ENCODE measurements around the gene HCFC1.
"Not testable (repeated sequence)": the region's sequence is repeated elsewhere in the genome, so short reads cannot be mapped to it uniquely, and the experiment has no call there.

Gene HCFC1

DNA sequence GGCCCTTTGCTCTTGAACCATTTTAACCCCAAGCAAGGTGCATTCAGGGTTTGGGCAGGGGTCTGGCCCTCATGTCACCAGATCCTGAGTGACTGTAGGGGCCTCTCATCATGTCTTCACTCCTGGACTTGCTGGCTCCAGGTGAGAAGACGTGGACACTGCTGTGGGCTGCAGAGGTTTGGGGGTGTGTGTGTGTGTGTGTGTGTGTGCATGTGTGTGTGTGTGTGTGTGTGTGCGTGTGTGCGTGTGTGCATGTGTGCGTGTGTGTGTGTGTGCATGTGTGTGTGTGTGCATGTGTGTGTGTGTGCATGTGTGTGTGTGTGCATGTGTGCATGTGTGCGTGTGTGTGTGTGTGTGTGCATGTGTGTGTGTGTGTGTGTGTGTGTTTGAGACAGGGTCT is 22.8 kb upstream of the HCFC1 start:
- H3K4me3 Mint-ChIP-seq; H3K9me3 Mint-ChIP-seq; H3K27ac Mint-ChIP-seq; H3K27me3 Mint-ChIP-seq; intact Hi-C loops (cut with micrococcal nuclease); H3K36me3 Mint-ChIP-seq (ENCODE audit: low read depth): not testable (repeated sequence)
- H3K4me1 Mint-ChIP-seq (ENCODE audit: low read depth), result peaks cover 12% of the 10 kb centered on the region

DNA sequence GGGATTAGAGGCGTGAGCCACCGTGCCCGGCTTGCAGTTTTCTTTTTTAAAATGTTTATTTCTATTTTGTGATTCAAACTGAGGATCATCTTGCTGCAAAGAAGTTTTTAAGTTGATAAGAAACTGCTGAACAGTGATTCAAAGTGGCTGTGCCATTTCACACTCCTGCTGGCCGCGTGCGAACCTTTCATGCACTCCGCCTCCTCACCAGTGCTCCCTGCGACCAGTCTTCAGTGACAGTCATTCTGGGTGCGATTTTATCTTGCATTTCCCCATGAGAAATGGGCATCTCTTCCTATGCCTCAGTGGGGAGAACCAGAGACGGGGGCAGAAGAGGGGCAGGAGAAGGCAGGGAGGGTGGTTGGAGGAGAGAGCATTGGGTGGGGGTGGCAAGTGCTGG is 22.4 kb upstream of the HCFC1 start:
- no peaks in the 10 kb centered on the region for H3K9me3 Mint-ChIP-seq

DNA sequence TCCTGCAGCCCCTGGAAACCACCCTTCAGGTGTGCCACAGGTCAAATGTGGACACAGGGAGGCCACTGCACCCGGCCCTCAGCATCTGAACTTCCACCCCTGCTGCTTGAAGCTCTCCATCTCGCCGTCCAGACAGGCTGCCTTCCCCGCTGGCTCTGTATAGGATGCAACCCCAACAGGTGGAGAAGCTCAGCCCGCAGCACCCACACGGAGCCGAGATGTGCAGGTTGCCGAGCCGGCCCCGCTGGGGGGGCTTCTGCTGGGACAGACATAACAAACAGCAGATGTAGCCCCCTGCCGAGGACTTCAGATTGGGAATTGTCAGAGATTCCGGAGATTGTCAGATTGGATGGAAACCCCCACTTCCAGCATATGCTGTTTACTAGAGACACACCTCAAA is 21.5 kb upstream of the HCFC1 start:
- peaks cover 12% of the 10 kb centered on the region for H3K4me1 Mint-ChIP-seq (ENCODE audit: low read depth)
- no peak overlapping the region for H3K4me3 Mint-ChIP-seq
- no peaks in the 10 kb centered on the region for H3K36me3 Mint-ChIP-seq (ENCODE audit: low read depth)
- H3K9me3 Mint-ChIP-seq, result no peaks in the 10 kb centered on the region
- intact Hi-C loops (cut with micrococcal nuclease), result no loop called here
- no peaks in the 10 kb centered on the region for H3K27me3 Mint-ChIP-seq
- no peak overlapping the region for H3K27ac Mint-ChIP-seq

More for the DNA sequence above, 22.4 kb upstream of the HCFC1 start:
- Mint-ChIP-seq H3K27ac (no peak overlapping the region), H3K4me3 (no peak overlapping the region), H3K27me3 (peaks cover 1% of the 10 kb centered on the region), H3K4me1 (ENCODE audit: low read depth) (peaks cover 12% of the 10 kb centered on the region), H3K36me3 (ENCODE audit: low read depth) (no peaks in the 10 kb centered on the region)
- intact Hi-C loops (cut with micrococcal nuclease), result no loop called here

DNA sequence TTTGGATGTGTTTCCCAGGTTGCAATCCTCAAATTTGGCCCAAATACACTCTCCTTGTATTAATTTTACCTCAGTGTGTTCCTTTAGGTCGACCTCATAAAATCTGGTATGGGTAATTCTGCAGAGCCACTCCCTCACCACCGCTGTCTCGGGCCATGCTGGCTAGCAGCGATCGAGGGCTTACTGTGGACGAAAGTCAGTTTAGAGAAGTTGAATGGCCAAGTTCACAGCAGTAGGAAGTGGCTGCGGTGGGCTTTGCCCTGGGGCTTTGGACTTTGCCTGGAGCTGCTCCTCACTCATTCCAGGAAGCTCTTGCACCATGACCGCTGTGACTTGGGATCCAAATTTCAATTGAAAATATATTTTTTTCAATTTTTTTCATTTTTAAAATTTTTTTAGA is 20.6 kb upstream of the HCFC1 start:
- peaks cover 12% of the 10 kb centered on the region for H3K4me1 Mint-ChIP-seq (ENCODE audit: low read depth)
- H3K36me3 Mint-ChIP-seq (ENCODE audit: low read depth), result no peaks in the 10 kb centered on the region
- no peaks in the 10 kb centered on the region for H3K9me3 Mint-ChIP-seq
- no peak overlapping the region for H3K4me3 Mint-ChIP-seq
- intact Hi-C loops (cut with micrococcal nuclease), result no loop called here
- no peak overlapping the region for H3K27ac Mint-ChIP-seq
- H3K27me3 Mint-ChIP-seq, result no peaks in the 10 kb centered on the region

DNA sequence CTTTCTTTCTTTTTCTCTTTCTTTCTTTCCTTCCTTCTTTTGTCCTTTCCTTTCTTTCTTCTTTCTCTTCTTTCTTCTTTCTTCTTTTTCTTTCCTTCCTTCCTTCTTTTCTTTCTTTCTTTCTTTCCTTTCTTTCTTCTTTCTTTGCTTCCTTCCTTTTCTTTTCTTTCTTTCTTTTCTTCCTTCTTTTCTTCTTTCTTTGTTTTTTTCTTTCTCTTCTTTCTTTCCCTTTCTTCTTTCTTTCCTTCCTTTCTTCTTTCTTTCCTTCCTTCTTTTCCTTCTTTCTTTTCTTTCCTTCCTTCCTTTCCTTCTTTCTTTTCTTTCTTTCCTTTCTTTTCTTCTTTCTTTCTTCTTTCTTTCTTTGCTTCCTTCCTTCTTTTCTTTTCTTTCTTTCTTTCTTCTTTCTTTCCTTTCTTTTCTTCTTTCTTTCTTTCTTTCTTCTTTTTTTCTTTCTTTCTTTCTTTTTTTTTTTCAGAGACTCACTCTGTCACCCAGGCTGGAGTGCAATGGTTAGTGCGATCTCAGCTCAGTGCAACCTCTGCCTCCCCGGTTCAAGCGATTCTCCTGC is 19.5 kb upstream of the HCFC1 start:
- no peaks in the 10 kb centered on the region for H3K9me3 Mint-ChIP-seq
- H3K4me3 Mint-ChIP-seq, result no peak overlapping the region
- H3K36me3 Mint-ChIP-seq (ENCODE audit: low read depth), result no peaks in the 10 kb centered on the region
- intact Hi-C loops (cut with micrococcal nuclease), result no loop called here
- no peak overlapping the region for H3K27ac Mint-ChIP-seq
- peaks cover 12% of the 10 kb centered on the region for H3K4me1 Mint-ChIP-seq (ENCODE audit: low read depth)
- H3K27me3 Mint-ChIP-seq, result no peaks in the 10 kb centered on the region

DNA sequence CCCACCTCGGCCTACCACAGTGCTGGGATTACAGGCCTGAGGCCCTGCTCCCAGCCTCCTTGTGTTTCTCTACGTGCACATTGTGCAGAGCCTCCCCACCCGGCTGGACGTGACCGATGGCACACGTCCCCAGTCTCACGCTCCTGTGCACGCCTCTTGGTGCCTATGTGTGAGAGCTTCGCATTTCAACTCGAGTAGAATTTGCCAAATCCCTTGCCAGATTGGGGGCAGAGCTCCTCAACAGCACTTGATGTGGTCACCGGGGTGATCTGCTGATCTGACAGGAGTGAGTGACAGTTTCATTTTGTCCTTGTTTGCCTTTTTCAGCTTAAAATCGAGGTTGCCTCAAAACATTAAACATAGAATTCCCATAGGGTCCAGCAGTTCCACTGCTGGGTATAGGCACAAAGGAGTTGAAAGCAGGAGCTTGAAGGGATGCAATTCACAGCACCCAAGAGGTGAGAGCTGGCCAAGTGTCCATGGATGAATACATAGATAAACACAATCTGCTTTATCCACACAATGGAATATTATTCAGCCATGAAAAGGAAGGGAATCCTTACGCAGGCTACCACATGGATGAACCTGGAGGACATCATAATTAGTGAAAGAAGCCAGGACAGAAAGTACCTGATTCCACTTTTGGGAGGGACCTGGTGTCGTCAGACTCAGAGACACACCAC is 18.5 kb upstream of the HCFC1 start:
- intact Hi-C loops (cut with micrococcal nuclease), result no loop called here
- H3K27me3 Mint-ChIP-seq, result no peaks in the 10 kb centered on the region
- peaks cover 20% of the 10 kb centered on the region for H3K4me1 Mint-ChIP-seq (ENCODE audit: low read depth)
- H3K27ac Mint-ChIP-seq, result no peak overlapping the region
- H3K4me3 Mint-ChIP-seq, result no peak overlapping the region
- no peaks in the 10 kb centered on the region for H3K36me3 Mint-ChIP-seq (ENCODE audit: low read depth)
- H3K9me3 Mint-ChIP-seq, result no peaks in the 10 kb centered on the region

DNA sequence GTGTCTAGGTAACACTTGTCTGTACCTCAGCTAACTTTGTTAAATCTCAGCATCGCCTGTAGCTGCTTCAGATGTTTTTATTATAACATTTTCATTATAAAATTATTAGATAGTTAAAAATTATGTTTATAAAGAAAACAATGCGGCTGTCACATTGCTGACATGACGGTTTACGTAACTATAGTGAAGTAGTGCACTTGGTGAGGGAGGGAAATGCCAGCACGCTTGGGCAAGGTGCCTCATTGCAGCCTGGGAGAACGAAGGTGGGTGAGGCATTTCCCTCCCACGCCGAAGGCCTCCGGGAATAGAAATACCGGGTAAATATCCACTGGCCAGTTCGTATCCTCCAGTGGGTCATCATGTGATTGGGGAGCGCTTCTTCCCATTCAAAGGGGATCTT is 16.9 kb upstream of the HCFC1 start:
- no peaks in the 10 kb centered on the region for H3K27me3 Mint-ChIP-seq
- H3K27ac Mint-ChIP-seq, result no peak overlapping the region
- peaks cover 31% of the 10 kb centered on the region for H3K4me1 Mint-ChIP-seq (ENCODE audit: low read depth)
- no peaks in the 10 kb centered on the region for H3K36me3 Mint-ChIP-seq (ENCODE audit: low read depth)
- no peaks in the 10 kb centered on the region for H3K9me3 Mint-ChIP-seq
- intact Hi-C loops (cut with micrococcal nuclease), result no loop called here
- H3K4me3 Mint-ChIP-seq, result no peak overlapping the region

DNA sequence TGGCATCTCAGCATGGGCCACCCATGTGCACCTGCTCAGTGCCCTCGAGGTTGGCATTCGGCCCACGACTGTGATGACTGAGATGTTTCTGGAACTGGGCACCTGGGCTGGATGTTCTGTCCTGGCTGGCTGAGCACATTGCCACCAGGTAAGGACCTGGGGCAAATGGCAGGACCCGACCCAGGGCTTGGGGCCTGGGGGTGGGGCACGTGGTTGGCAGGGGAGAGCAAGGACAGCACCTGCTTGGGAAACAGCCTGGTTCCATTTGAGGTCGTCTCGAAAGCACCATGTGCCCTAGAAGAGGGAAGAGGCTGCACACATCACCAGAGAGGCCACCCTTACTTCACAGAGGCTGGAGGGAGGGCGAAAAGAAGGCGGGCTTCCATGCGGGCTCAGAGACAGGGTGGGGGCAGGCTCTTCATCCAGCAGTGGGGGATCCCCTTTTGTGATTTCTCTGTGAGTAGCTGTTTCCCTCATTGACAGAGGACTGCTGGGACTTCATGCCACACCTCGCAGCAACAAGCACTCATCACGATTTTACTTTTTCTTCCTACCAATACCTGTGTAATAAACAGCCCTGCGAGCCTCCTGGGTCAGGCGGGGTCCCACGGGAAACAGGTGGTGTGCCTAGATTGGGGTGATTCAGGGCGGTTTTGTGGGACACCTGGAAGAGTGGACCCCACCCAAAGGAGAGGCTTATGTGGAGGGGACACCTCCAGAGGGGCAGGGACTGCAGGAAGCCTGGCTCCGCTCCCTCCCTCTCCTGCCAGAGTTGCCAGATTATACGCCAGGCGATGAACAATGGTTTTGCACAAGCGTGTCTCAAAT is 12.9 kb upstream of the HCFC1 start:
- H3K4me1 Mint-ChIP-seq (ENCODE audit: low read depth), result peaks cover 41% of the 10 kb centered on the region
- H3K9me3 Mint-ChIP-seq, result no peaks in the 10 kb centered on the region
- no peak overlapping the region for H3K4me3 Mint-ChIP-seq
- intact Hi-C loops (cut with micrococcal nuclease), result no loop called here
- H3K27me3 Mint-ChIP-seq, result no peaks in the 10 kb centered on the region
- H3K36me3 Mint-ChIP-seq (ENCODE audit: low read depth), result peaks cover 9% of the 10 kb centered on the region
- H3K27ac Mint-ChIP-seq, result peak overlapping the region; percentile 82

DNA sequence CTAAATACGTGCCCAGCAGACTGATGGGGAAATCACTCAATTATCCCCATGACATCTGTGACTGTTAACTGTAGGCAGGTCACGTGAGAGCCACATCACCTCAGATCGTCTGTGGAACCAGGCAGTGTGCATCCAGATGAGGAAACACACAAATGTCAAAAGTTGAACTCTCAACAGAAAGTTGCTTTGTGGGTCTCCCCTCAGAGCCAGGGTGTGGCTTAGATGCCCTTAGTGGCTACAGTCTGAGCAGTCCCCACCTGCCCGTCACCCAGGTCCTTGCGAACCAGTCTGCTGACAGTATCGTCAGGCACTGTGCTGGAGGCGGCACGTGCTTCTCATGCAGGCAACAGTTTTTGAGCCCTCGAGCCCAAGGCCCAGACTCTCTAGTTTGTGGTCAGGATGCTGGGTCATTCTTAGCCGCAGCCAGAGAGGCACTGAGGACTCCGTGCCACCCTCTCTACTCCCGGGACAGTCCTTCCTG is 11.7 kb upstream of the HCFC1 start:
- no peak overlapping the region for H3K4me3 Mint-ChIP-seq
- no peaks in the 10 kb centered on the region for H3K27me3 Mint-ChIP-seq
- no peaks in the 10 kb centered on the region for H3K9me3 Mint-ChIP-seq
- H3K4me1 Mint-ChIP-seq (ENCODE audit: low read depth), result peaks cover 41% of the 10 kb centered on the region
- peak overlapping the region; percentile 87 for H3K27ac Mint-ChIP-seq
- peaks cover 9% of the 10 kb centered on the region for H3K36me3 Mint-ChIP-seq (ENCODE audit: low read depth)
- intact Hi-C loops (cut with micrococcal nuclease), result no loop called here

DNA sequence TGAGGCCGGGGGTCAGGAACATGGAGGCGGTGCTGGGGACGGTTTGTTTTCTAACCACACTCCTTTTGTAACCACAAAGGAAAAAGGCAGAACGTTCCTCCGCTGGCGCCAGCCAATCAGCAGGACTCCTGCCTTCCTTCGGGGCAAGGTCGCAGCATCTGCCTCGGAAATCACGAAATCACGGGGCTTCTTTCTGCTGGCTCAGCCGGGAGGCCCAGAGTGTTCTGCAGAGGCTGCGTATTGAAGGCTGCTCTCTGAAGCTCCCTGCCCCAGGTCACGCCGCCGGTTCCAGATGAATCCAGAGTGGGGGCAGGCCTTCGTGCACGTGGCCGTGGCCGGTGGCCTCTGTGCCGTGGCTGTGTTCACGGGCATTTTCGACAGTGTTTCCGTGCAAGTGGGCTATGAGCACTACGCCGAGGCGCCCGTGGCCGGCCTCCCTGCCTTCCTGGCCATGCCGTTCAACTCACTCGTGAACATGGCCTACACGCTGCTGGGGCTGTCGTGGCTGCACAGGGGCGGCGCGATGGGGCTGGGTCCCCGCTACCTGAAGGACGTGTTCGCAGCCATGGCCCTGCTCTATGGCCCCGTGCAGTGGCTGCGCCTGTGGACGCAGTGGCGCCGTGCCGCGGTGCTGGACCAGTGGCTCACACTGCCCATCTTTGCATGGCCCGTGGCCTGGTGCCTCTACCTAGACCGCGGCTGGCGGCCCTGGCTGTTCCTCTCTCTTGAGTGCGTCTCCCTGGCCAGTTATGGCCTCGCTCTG is 10.3 kb upstream of the HCFC1 start:
- Mint-ChIP-seq H3K9me3 (no peaks in the 10 kb centered on the region), H3K4me3 (peak overlapping the region; percentile 37), H3K27me3 (no peaks in the 10 kb centered on the region), H3K27ac (peak overlapping the region; percentile 87), H3K4me1 (ENCODE audit: low read depth) (peaks cover 41% of the 10 kb centered on the region), H3K36me3 (ENCODE audit: low read depth) (peaks cover 9% of the 10 kb centered on the region)
- intact Hi-C loops (cut with micrococcal nuclease), result no loop called here

DNA sequence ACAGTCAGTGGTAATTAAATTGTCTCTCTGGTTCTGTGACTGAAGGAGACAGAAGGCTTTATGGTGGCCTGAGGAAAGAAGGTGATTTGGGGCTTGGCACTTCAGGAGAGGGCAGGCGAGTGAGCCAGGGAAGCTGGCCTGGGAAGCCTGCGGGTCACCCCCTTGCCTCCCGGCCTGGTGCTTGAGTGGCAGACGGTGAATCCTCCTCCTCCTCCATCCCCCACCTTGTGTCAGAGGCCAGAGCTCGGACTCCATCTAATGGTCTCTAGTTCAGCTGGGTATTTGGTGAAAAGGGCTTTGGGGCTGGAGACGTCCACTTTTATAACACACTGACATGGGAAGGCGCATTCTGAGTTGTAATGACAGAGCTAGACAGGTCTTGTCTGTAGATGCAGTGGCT is 9.6 kb upstream of the HCFC1 start:
- Mint-ChIP-seq H3K4me3 (peak overlapping the region; percentile 37), H3K36me3 (ENCODE audit: low read depth) (peaks cover 9% of the 10 kb centered on the region), H3K27ac (peak overlapping the region; percentile 87), H3K27me3 (no peaks in the 10 kb centered on the region), H3K4me1 (ENCODE audit: low read depth) (peaks cover 41% of the 10 kb centered on the region), H3K9me3 (no peaks in the 10 kb centered on the region)
- intact Hi-C loops (cut with micrococcal nuclease), result no loop called here

DNA sequence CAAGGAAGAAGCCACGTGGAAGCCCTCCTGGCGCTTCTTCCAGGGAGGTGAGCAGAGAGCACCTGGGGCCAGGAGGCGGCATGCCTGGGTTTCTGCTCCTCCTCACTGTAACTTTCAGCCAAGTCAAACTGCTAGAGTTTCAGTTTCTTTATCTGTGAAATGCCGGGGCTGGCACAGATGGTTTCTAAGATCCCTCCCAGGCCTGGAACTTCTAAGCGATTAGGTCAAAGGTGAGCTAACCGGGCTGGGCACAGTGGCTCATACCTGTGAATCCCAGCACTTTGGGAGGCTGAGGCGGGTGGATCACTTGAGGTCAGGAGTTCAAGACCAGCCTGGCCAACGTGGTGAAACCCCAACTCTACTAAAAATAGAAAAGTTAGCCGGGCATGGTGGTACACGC is 8.8 kb upstream of the HCFC1 start:
- peaks cover 35% of the 10 kb centered on the region for H3K4me1 Mint-ChIP-seq (ENCODE audit: low read depth)
- H3K9me3 Mint-ChIP-seq; H3K36me3 Mint-ChIP-seq (ENCODE audit: low read depth); H3K27me3 Mint-ChIP-seq; H3K4me3 Mint-ChIP-seq; intact Hi-C loops (cut with micrococcal nuclease): not testable (repeated sequence)
- H3K27ac Mint-ChIP-seq, result peak overlapping the region; percentile 59

DNA sequence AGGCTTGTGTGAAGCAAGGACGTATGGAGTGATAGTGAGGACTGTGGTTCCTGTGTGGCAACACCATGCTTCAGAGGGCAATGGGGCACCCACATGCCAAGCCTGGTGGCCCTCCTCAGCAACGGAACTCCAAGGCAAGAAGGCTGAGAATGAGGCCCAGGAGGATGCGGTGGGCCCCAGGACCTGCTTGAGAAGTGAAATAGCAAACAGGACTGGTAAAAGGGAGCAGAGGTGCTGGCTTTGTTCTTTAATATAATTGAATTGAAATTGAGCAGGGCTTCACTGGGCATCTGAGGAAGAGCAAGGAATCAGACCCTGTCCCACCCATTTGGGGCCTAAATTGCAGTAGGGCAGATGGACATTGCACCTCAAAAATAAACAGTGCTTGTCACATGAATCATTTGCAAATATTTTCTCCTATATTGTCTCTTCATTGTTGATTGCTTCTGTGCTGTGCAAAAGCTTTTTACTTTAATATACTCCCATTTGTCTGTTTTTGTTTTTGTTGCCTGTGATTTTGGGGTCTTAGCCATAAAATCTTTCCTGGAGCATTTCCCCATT is 3.2 kb upstream of the HCFC1 start:
- Mint-ChIP-seq H3K27ac (peak overlapping the region; percentile 88), H3K9me3 (no peaks in the 10 kb centered on the region), H3K27me3 (no peaks in the 10 kb centered on the region), H3K4me1 (ENCODE audit: low read depth) (peaks cover 20% of the 10 kb centered on the region), H3K4me3 (peak overlapping the region; percentile 76), H3K36me3 (ENCODE audit: low read depth) (peaks cover 14% of the 10 kb centered on the region)
- intact Hi-C loops (cut with micrococcal nuclease), result loop anchor here (5.0 kb wide), 1 partner anchor 37 kb away; no protein-coding TSS in a partner anchor
